Frontal cortex (tissue), 4 donors: ENCODE data around the gene SLC2A4RG. TPM values are rescaled to one million over a fixed set of nuclear protein-coding genes. Genes with fewer than 3 reads are reported as not detected.
"Not testable (repeated sequence)": the region's sequence is repeated elsewhere in the genome, so short reads cannot be mapped to it uniquely, and the experiment has no call there.

Experiments used
- DNase-seq, 2 donors: peaks; one replicate each; pipeline ENCODE4 v3.0.0; 2012; ENCODE audit warnings: low spot score in 2 of 2
- FAIRE-seq: peaks from 2 replicates; lab custom pipeline; 2012; peaks lifted over from hg19 to GRCh38; lab: Jason Lieb, UNC
- total RNA-seq: library from RNA; depleted of rRNA; stranded (reverse); fragments of >200 nt; gene quantifications from one replicate; pipeline ENCODE4 v1.2.3, GENCODE V29; 2014
- donor health status: control.
- donor health status: control.
- donor health status: control.

Gene SLC2A4RG
- total RNA-seq, 1 donor from 2014 or later: 1.2 TPM

- no peak for FAIRE-seq
- peak in 1 of 2 donors; percentile 19 for DNase-seq
These were observed 30.4 kb downstream of the SLC2A4RG start for GRCh38 chr20:63769891-63770474.

- FAIRE-seq: no peak
- DNase-seq: no peak
These were observed 31.6 kb downstream of the SLC2A4RG start for GRCh38 chr20:63771046-63771707.

- FAIRE-seq (no peak), DNase-seq (peak in 1 of 2 donors; percentile 44)
These were observed 33.4 kb downstream of the SLC2A4RG start for GRCh38 chr20:63772781-63773518.

GRCh38 chr20:63773571-63774241, 34.1 kb downstream of the SLC2A4RG start:
- DNase-seq: peak in 1 of 2 donors; percentile 12
- no peak for FAIRE-seq

GRCh38 chr20:63774306-63774705, 34.7 kb downstream of the SLC2A4RG start:
- DNase-seq (peak in 1 of 2 donors; percentile 54), FAIRE-seq (no peak)

- FAIRE-seq (no peak), DNase-seq (peak; percentile 59 to 72)
These were observed 35.8 kb downstream of the SLC2A4RG start for GRCh38 chr20:63775096-63775978.

- FAIRE-seq, DNase-seq: not testable (repeated sequence)
These were observed 37.3 kb downstream of the SLC2A4RG start for GRCh38 chr20:63776875-63777274.

- no peak for DNase-seq
- no peak for FAIRE-seq
These were observed 38.0 kb downstream of the SLC2A4RG start for GRCh38 chr20:63777614-63778013.

GRCh38 chr20:63778034-63778752, 38.6 kb downstream of the SLC2A4RG start:
- no peak for DNase-seq
- FAIRE-seq: no peak

GRCh38 chr20:63778857-63779256, 39.3 kb downstream of the SLC2A4RG start:
- FAIRE-seq (no peak), DNase-seq (no peak)

- FAIRE-seq: no peak
- DNase-seq: no peak
These were observed 41.6 kb downstream of the SLC2A4RG start for GRCh38 chr20:63781181-63781580.

GRCh38 chr20:63782051-63782471, 42.5 kb downstream of the SLC2A4RG start:
- DNase-seq (no peak), FAIRE-seq (no peak)

- FAIRE-seq: no peak
These were observed 43.0 kb downstream of the SLC2A4RG start for GRCh38 chr20:63782521-63782971.

GRCh38 chr20:63783970-63784369, 44.4 kb downstream of the SLC2A4RG start:
- no peak for DNase-seq
- FAIRE-seq: no peak

More at GRCh38 chr20:63782521-63782971, 43.0 kb downstream of the SLC2A4RG start:
- no peak for DNase-seq

- FAIRE-seq: no peak
- DNase-seq: no peak
These were observed 46.1 kb downstream of the SLC2A4RG start for GRCh38 chr20:63785691-63786131.

- FAIRE-seq (no peak), DNase-seq (no peak)
These were observed 47.7 kb downstream of the SLC2A4RG start for GRCh38 chr20:63787302-63787701.

GRCh38 chr20:63787749-63788148, 48.2 kb downstream of the SLC2A4RG start:
- FAIRE-seq (no peak), DNase-seq (no peak)

GRCh38 chr20:63789836-63790571, 50.4 kb downstream of the SLC2A4RG start:
- no peak for FAIRE-seq
- no peak for DNase-seq
